Astrocyte (in vitro differentiated cells and primary cell): ENCODE measurements around the gene AK9.

Experiments
- CTCF ChIP-seq: IDR thresholded peaks from 2 replicates; pipeline ENCODE4 v1.5.1; 2011; ENCODE audit warnings: low read depth, mild to moderate bottlenecking, inconsistent platforms, low read length, moderate library complexity; ENCODE audit not compliant: insufficient read depth
- EZH2 ChIP-seq: IDR thresholded peaks from 2 replicates; pipeline ENCODE4 v1.6.1; 2012; ENCODE audit warnings: mild to moderate bottlenecking, low read length, inconsistent platforms; ENCODE audit not compliant: insufficient read depth

- no peak for TF ChIP-seq EZH2
- TF ChIP-seq CTCF = no peak
Observed at GRCh38 chr6:109722564-109723254, 31.7 kb upstream of the AK9 start.
